ENCODE results near the gene CLK3. TPM values are rescaled to one million over a fixed set of nuclear protein-coding genes. Genes with fewer than 3 reads are reported as not detected.
"Not testable (repeated sequence)": the region's sequence is repeated elsewhere in the genome, so short reads cannot be mapped to it uniquely, and the experiment has no call there.

Gene CLK3
- total RNA-seq, 1 donor = 117 TPM

GRCh38 chr15:74635228-74635627 lies 19.6 kb downstream of the CLK3 start:
- DNase-seq (ENCODE audit: low read depth in 2 of 3, low spot score in 2 of 3) = peak; percentile 51 to 82 (median 70)

GRCh38 chr15:74636984-74637383 lies 21.3 kb downstream of the CLK3 start:
- no peak for DNase-seq (ENCODE audit: low read depth in 2 of 3, low spot score in 2 of 3)

GRCh38 chr15:74641151-74641550 lies 25.5 kb downstream of the CLK3 start:
- no peak for DNase-seq (ENCODE audit: low read depth in 2 of 3, low spot score in 2 of 3)

- DNase-seq (ENCODE audit: low read depth in 2 of 3, low spot score in 2 of 3) = no peak
Observed at GRCh38 chr15:74642348-74642733, 26.7 kb downstream of the CLK3 start.

GRCh38 chr15:74642734-74643664 lies 27.4 kb downstream of the CLK3 start:
- peak in 2 of 3 donors; percentile 37 to 75 for DNase-seq (ENCODE audit: low read depth in 2 of 3, low spot score in 2 of 3)

- no peak for DNase-seq (ENCODE audit: low read depth in 2 of 3, low spot score in 2 of 3)
Observed at GRCh38 chr15:74643665-74644204, 28.1 kb downstream of the CLK3 start.

- no peak for DNase-seq (ENCODE audit: low read depth in 2 of 3, low spot score in 2 of 3)
Observed at GRCh38 chr15:74646480-74646879, 30.8 kb downstream of the CLK3 start.

- no peak for DNase-seq (ENCODE audit: low read depth in 2 of 3, low spot score in 2 of 3)
Observed at GRCh38 chr15:74648051-74648842, 32.6 kb downstream of the CLK3 start.

GRCh38 chr15:74651242-74651741 lies 35.7 kb downstream of the CLK3 start:
- DNase-seq (ENCODE audit: low read depth in 2 of 3, low spot score in 2 of 3) = no peak

GRCh38 chr15:74653426-74654102 lies 37.9 kb downstream of the CLK3 start:
- peak in 1 of 3 donors; percentile 29 for DNase-seq (ENCODE audit: low read depth in 2 of 3, low spot score in 2 of 3)

- no peak for DNase-seq (ENCODE audit: low read depth in 2 of 3, low spot score in 2 of 3)
Observed at GRCh38 chr15:74655424-74655823, 39.8 kb downstream of the CLK3 start.

- no peak for DNase-seq (ENCODE audit: low read depth in 2 of 3, low spot score in 2 of 3)
Observed at GRCh38 chr15:74656935-74657535, 41.4 kb downstream of the CLK3 start.

- no peak for DNase-seq (ENCODE audit: low read depth in 2 of 3, low spot score in 2 of 3)
Observed at GRCh38 chr15:74657846-74658245, 42.2 kb downstream of the CLK3 start.

GRCh38 chr15:74661280-74661679 lies 45.6 kb downstream of the CLK3 start:
- not testable (repeated sequence) for DNase-seq (ENCODE audit: low read depth in 2 of 3, low spot score in 2 of 3)

GRCh38 chr15:74662064-74662860 lies 46.6 kb downstream of the CLK3 start:
- DNase-seq (ENCODE audit: low read depth in 2 of 3, low spot score in 2 of 3) = no peak

- DNase-seq (ENCODE audit: low read depth in 2 of 3, low spot score in 2 of 3) = no peak
Observed at GRCh38 chr15:74663303-74664027, 47.8 kb downstream of the CLK3 start.

GRCh38 chr15:74664028-74664616 lies 48.5 kb downstream of the CLK3 start:
- DNase-seq (ENCODE audit: low read depth in 2 of 3, low spot score in 2 of 3) = no peak

GRCh38 chr15:74664670-74665069 lies 49.0 kb downstream of the CLK3 start:
- no peak for DNase-seq (ENCODE audit: low read depth in 2 of 3, low spot score in 2 of 3)

Data from hematopoietic multipotent progenitor cell (in vitro differentiated cells).